Esophagus muscularis mucosa (tissue), 4 donors: ENCODE data around the gene SEC23A. TPM values are rescaled to one million over a fixed set of nuclear protein-coding genes. Genes with fewer than 3 reads are reported as not detected.
"Not testable (repeated sequence)": the region's sequence is repeated elsewhere in the genome, so short reads cannot be mapped to it uniquely, and the experiment has no call there.

Source experiments
- DNase-seq: peaks from one replicate; pipeline ENCODE4 v3.0.0-alpha.2; 2017; ENCODE audit errors: extremely low spot score
- H3K27ac ChIP-seq, 4 donors: fragments of 200-600 bp; sonication (generic); replicated peaks in 1 of 4; 1 replicate in 3 of 4; 2 replicates in 1 of 4; pipeline ENCODE4 v1.5.1; 2016 to 2019; ENCODE audit warnings: mild to moderate bottlenecking in 1 of 4
- H3K27me3 ChIP-seq, 4 donors: fragments of 200-600 bp; sonication (generic); one replicate each; pipeline versions ENCODE4 v1.5.1 to v1.6.0; 2016 to 2019
- H3K36me3 ChIP-seq, 4 donors: fragments of 200-600 bp; sonication (generic); one replicate each; pipeline ENCODE4 v1.5.1; 2016 to 2019
- H3K4me1 ChIP-seq, 4 donors: fragments of 200-600 bp; sonication (generic); one replicate each; pipeline ENCODE4 v1.5.1; 2016 to 2019
- H3K4me3 ChIP-seq, 4 donors: fragments of 200-600 bp; sonication (generic); 1 replicate in 2 of 4; 2 replicates in 2 of 4; pipeline ENCODE4 v1.5.1; 2016 to 2019; ENCODE audit warnings: mild to moderate bottlenecking in 4 of 4, moderate library complexity in 1 of 4
- H3K9me3 ChIP-seq, 4 donors: fragments of 200-600 bp; sonication (generic); 1 replicate in 3 of 4; 2 replicates in 1 of 4; pipeline ENCODE4 v1.5.1; 2016 to 2019
- CTCF ChIP-seq, 3 experiments: fragments of 200-600 bp in 2 of 3; fragments of 450-650 bp in 1 of 3; sonication (generic) in 2 of 3; IDR thresholded peaks; one replicate each; pipeline ENCODE4 v1.5.1; 2017 to 2019; ENCODE audit warnings: antibody characterized with exemption in 3 of 3, mild to moderate bottlenecking in 2 of 3, moderate library complexity in 1 of 3
- EP300 ChIP-seq: sonication (generic); formaldehyde crosslinking; IDR thresholded peaks from one replicate; pipeline ENCODE4 v1.6.1; 2017; ENCODE audit warnings: antibody characterized with exemption
- POLR2A ChIP-seq: fragments of 450-650 bp; IDR thresholded peaks from one replicate; pipeline ENCODE4 v1.6.1; 2017; ENCODE audit warnings: antibody characterized with exemption, moderate library complexity, mild to moderate bottlenecking, low read depth
- POLR2AphosphoS5 ChIP-seq, 2 donors: sonication (generic); formaldehyde crosslinking; IDR thresholded peaks; one replicate each; pipeline ENCODE4 v1.6.1; 2017; ENCODE audit warnings: antibody characterized with exemption in 2 of 2
- WGBS: methylation state at CpG from one replicate; pipeline ENCODE4 v1.1.5; 2018; 5-methylcytosine and 5-hydroxymethylcytosine counted together
- intact Hi-C: fragments of 100-400 bp; cut with DNase I; formaldehyde crosslinking; loops from one replicate; pipeline ENCODE4 v1.15.1; 2023
- total RNA-seq, 4 donors: library from RNA; depleted of rRNA; stranded (reverse); fragments of >200 nt; gene quantifications; one replicate each; pipeline versions ENCODE4 v1.1.0 to v1.2.1, GENCODE V29; 2016

SEC23A gene
- total RNA-seq, 4 donors from 2014 or later: 181 to 222 (median 203) TPM

- Histone ChIP-seq H3K27ac (no peak overlapping the region), H3K36me3 (no peaks in the 10 kb centered on the region), H3K4me3 (no peak overlapping the region), H3K27me3 (no peaks in the 10 kb centered on the region), H3K9me3 (no peaks in the 10 kb centered on the region), H3K4me1 (no peaks in the 10 kb centered on the region)
- DNase-seq: no peak
- WGBS: 68% methylated on average over 4 of the region's 4 CpGs
- intact Hi-C loops: loop anchor here (10.0 kb wide), 1 partner anchor 152 kb away; no protein-coding TSS in a partner anchor
- TF ChIP-seq CTCF (IDR thresholded peaks at IDR 0.05) (no peak), EP300 (no peak), POLR2AphosphoS5 (IDR thresholded peaks at IDR 0.05) (no peak), POLR2A (no peak)
Observed at GRCh38 chr14:39016733-39017095, 86.3 kb downstream of the SEC23A start.

DNA sequence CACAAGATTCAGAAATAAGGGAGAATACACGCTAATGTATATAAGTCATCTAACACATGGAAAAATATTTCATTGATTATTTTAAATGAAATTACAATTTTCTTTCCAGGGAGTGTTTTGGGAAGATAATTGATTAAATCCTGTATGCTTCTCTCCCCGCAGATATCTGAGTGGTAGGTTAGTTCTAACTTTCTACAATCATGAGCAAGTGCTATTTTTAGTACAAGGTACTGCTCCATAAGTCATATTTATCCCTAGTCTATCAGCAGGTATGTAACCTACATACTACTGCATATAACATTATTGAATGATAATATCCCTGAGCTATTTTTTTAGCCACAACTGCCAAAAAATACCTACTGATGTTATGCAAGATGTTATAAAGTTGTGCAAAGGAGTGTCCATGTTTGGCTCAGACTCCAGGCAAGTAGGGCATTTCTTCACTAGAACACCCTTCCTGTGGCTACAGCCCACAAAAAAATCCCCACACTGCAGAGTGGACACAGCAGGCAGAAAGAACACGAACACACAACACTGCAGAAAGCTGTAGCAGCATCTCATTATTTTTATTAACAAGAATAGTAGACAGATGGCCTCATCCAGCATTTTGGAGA, 87.0 kb downstream of the SEC23A start:
- Histone ChIP-seq H3K36me3 (no peaks in the 10 kb centered on the region), H3K27ac (no peak overlapping the region), H3K27me3 (no peaks in the 10 kb centered on the region), H3K4me1 (no peaks in the 10 kb centered on the region), H3K9me3 (no peaks in the 10 kb centered on the region), H3K4me3 (no peak overlapping the region)
- intact Hi-C loops: loop anchor here (2.0 to 10.0 kb wide), 2 partner anchors 151 to 293 kb away; no protein-coding TSS in a partner anchor
- TF ChIP-seq POLR2A: no peak
- no peak for DNase-seq
- WGBS: 89% methylated on average over 3 of the region's 3 CpGs

GRCh38 chr14:39015360-39015961, 87.6 kb downstream of the SEC23A start:
- no peaks in the 10 kb centered on the region for H3K27me3 ChIP-seq
- H3K9me3 ChIP-seq: no peaks in the 10 kb centered on the region
- H3K4me3 ChIP-seq: no peak overlapping the region
- no peak overlapping the region for H3K27ac ChIP-seq
- no peaks in the 10 kb centered on the region for H3K4me1 ChIP-seq
- intact Hi-C loops: loop anchor here (2.0 to 10.0 kb wide), 2 partner anchors 151 to 293 kb away; no protein-coding TSS in a partner anchor
- TF ChIP-seq CTCF (IDR thresholded peaks at IDR 0.05): peak; percentile 64 to 74 (median 65)
- no peak for TF ChIP-seq EP300
- no peak for DNase-seq
- H3K36me3 ChIP-seq: no peaks in the 10 kb centered on the region
- 34% methylated on average over 5 of the region's 5 CpGs for WGBS

GRCh38 chr14:39014460-39014859, 88.6 kb downstream of the SEC23A start:
- WGBS: 65% methylated on average over 1 of the region's 1 CpG
- intact Hi-C loops: loop anchor here (2.0 to 10.0 kb wide), 2 partner anchors 150 to 292 kb away; no protein-coding TSS in a partner anchor

GRCh38 chr14:39008965-39009364, 94.1 kb downstream of the SEC23A start:
- H3K9me3 ChIP-seq, H3K4me1 ChIP-seq, intact Hi-C loops, H3K27ac ChIP-seq, H3K4me3 ChIP-seq, H3K27me3 ChIP-seq, DNase-seq, H3K36me3 ChIP-seq: not testable (repeated sequence)
- 86% methylated on average over 1 of the region's 1 CpG for WGBS

More at GRCh38 chr14:39014460-39014859, 88.6 kb downstream of the SEC23A start:
- DNase-seq: no peak
- H3K27ac ChIP-seq: no peak overlapping the region
- H3K4me1 ChIP-seq: no peaks in the 10 kb centered on the region
- H3K36me3 ChIP-seq: no peaks in the 10 kb centered on the region
- no peaks in the 10 kb centered on the region for H3K9me3 ChIP-seq
- H3K27me3 ChIP-seq: no peaks in the 10 kb centered on the region
- TF ChIP-seq EP300 (no peak), POLR2AphosphoS5 (IDR thresholded peaks at IDR 0.05) (no peak), POLR2A (no peak), CTCF (IDR thresholded peaks at IDR 0.05) (no peak)
- H3K4me3 ChIP-seq: no peak overlapping the region
